GM19043 (cell line): ENCODE results near the gene SCRG1.

Experiments
- ATAC-seq: cut with Tn5 transposase; IDR thresholded peaks from one replicate; pipeline ENCODE4 v1.9.1; 2021; ENCODE audit warnings: low read depth; ENCODE audit not compliant: unreplicated experiment

Gene SCRG1

GRCh38 chr4:173413036-173413435, 14.1 kb upstream of the SCRG1 start:
- no peak for ATAC-seq

DNA sequence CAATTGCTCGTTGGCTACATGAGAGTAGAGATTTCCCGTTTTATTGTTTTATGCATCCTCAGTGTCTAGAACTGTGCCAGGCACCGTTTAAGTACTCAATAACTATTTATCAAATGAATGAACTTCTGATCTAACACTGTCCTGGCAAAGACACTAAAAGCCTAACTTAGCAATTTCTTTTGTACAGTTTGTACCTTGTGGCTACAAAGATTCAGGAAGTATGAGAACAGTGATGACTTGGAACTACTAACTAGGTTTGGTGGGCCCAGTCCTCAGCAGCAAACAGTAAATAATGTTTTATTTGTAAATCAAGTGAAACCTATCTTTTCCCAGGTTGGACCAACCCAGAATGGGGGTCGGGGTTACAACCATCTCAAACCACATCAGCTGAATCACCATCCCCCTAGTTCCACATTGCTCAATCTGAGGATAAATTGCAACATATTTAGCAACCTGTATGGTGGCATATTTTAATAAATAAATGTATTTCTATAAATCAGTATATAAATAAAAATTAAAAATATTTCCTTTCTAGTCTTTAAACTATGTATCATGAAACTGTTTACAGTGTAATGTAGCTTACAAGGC, 12.3 kb upstream of the SCRG1 start:
- ATAC-seq: no peak

DNA sequence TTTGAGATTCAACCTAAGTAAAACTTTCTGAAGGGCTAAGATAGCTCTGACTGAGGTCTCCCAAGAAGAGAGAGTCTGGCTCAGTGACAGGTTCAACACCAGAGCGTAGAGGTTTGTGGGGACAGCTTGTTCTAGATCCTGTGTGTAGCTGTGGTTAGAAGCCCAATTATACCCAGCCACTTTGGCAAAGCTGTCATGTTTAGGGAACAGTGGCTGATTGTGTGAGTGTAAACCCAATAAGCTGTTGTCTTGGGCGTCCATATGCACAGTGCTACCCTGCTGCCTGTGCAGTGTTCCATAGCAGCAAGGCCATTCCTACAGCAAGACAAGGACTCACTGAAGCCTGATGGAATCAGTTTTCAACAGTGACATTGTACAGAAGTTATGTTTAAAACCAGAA, 11.2 kb upstream of the SCRG1 start:
- no peak for ATAC-seq

DNA sequence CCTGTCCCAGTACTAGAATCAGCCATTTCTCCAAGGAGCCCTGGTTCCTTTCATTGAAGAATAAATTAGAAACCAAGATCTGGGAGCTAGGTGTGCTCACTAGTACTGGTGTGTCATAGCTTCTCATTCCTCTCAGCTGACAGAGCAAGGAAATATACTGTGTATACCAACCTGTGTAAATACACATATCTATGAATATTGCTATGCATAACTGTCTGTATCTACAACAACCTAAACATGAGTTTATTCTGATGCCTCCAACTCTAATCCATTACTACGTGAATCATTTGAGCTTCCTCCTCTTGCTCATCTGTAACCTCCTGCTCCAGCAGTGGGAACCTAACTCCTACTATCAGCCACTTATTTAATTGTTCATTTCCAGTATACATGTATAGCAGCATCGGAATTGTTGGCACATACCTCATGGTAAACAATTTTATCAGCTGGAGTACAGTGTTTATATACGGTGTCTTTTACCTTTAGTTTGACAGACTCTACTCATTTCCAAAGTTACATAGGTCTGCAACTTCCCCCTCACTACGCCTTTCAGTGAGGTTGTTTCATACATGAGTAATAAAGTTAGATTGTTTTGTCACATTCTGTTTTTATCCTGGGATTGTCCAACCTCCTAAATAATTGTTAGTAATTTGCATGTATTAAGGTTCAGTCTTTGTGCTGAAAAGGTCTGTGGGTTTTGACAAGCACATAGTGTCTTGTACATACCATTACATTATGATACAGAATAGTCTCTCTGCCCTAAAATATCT, 7.1 kb upstream of the SCRG1 start:
- no peak for ATAC-seq

DNA sequence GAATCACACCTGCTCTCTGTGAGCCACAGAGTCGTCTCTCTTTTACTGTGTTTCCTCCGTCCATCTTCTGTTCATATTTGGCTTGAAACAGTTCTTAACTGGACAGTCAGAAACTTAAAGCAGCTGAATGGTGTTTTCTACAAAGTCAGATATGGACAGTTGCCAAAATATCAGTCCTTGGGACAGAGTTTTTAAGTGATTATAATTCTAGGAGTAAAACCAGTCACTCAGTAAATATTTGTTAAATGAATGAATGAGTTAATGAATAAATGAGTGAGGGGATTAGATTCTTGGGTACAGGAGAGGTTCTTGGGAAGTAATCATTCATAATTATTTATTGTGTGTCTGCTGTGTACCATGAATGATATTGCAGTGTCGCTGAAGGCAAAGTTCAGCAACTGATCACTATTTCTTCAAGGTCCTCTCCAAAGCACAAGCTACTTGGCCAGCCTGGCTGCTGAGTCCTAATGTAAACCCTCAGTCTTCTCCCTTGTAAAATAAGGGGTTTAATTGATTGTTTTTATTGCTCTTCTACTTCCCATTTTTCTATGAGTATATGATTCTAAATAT, 5.5 kb upstream of the SCRG1 start:
- ATAC-seq: no peak

GRCh38 chr4:173403051-173403450, 4.1 kb upstream of the SCRG1 start:
- no peak for ATAC-seq

DNA sequence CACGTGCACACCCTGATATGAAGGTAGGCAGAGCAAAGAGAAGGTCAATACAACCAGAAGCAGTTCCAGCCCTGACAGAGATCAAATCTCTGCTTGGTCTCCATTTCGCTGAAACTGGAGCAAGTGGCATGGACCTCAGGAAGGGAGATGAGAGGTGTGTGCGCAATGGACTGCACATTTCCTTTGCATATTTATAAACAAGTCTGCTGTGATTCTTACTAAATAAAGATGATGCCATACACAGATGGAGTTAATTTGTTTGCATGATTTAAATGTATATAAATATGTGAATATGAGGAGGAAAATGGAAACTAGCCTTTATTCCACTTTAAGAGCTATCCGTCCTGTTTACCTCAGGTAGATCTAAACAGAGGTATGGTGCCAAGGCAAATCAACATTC, 2.1 kb upstream of the SCRG1 start:
- ATAC-seq: no peak

- ATAC-seq: no peak
Measured at GRCh38 chr4:173398220-173398619, 696 bp downstream of the SCRG1 start.

DNA sequence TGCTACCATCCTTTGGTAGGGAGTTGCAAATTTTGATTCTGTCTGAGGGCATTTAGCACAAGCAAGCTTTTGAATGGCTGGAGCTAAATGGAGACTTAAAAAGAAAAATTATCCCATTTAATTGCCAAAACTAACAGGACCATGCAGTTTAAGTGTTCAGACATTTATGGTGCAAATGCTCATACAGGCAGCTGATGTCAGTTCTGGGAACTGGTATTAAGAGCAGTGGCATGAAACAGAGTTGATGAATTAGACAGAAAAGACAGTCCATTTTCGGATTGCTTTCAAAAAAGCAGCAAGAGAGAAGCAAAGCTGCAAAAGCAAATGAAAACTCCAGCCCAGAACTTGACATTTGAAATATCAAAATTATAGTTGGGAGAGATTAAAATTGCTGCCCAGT, 1.3 kb downstream of the SCRG1 start:
- ATAC-seq: no peak

DNA sequence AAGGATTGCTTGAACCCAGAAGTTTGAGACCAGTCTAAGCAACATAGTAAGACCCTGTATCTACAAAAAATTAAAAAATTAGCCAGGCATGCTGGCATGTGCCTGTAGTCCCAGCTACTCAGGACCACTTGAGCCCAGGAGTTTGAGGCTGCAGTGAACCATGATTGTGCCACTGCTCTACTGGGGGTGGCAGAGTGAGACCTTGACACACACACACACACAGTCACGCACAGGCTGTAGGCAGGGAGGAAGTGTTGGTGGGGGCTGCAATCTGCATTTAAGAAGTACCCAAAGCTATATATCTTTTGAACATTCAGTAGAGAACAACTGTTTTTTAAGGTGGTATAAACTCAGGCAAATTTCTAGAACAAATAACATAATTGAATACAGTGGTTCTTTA, 7.2 kb downstream of the SCRG1 start:
- ATAC-seq: no peak

DNA sequence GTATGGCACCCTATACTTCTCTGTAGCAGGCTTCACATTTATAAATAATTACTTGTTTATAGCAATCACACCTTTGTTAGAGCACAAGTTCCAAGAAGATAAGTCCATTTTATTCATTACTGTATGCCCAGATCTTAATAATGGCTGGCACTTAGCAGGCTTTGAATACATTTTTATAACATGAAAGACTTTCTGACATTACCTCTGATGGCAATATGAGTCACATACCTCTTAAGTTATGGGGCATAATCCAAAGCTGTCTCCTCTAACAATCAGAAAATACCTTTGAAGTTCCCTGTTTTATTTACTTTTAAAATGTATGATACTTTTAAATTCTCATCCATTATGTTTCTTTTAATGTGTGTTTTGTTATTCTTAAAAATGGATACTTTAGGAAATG, 12.2 kb downstream of the SCRG1 start:
- ATAC-seq: no peak

GRCh38 chr4:173382349-173382748, 16.6 kb downstream of the SCRG1 start:
- no peak for ATAC-seq

DNA sequence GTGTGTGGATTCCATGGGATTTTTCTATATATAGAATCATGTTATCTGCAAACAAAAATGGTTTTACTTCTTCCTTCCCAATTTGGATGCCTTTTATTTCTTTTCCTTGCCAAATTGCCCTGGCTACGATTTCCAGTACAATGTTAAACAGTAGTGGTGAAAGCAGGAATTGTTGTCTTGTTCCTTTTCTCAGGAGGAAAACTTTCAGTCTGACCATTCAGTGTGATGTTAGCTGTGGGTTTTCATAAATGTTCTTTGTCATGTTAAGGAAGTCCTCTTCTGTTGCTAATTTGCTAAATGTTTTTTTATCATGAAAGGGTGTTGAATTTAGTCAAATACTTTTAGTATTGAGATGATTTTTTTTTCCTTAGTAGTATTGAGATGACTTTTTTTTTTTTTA, 17.3 kb downstream of the SCRG1 start:
- ATAC-seq: no peak

GRCh38 chr4:173380987-173381386, 17.9 kb downstream of the SCRG1 start:
- no peak for ATAC-seq

DNA sequence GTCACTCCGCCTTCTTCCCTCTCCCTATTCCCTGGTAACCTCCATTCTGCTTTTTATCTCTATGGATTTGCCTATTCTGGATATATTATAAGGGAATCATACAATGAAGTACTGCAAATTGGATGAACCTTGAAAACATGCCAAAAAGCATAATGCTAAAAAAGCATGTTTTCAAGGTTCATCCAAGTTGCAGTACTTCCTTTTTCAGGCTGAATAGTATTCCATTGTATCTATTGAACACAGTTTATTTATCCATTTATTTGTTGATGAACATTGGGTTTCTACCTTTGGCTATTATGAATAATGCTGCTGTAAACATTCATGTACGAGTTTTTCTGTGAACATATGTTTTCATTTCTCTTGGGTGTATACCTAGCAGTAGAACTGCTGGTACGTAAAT, 19.0 kb downstream of the SCRG1 start:
- no peak for ATAC-seq

DNA sequence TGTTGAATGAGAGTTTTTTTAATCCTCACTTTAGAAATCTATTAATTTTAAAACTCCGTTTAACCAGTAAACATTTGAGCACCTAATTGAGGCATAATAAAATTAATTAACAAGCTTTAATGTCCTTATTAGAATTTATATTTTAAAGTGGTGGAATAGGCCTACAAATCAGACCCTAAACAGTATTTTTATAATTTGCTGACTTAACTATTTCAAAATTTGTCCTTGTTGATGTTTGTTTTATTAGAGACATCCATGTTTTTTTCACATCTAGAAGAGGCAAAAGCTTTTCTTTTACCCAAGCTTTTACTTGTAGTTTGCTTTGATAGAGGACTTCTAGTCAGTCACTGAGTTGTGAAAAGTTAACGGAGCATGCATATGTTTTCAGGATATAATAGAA, 24.3 kb downstream of the SCRG1 start:
- ATAC-seq: no peak

DNA sequence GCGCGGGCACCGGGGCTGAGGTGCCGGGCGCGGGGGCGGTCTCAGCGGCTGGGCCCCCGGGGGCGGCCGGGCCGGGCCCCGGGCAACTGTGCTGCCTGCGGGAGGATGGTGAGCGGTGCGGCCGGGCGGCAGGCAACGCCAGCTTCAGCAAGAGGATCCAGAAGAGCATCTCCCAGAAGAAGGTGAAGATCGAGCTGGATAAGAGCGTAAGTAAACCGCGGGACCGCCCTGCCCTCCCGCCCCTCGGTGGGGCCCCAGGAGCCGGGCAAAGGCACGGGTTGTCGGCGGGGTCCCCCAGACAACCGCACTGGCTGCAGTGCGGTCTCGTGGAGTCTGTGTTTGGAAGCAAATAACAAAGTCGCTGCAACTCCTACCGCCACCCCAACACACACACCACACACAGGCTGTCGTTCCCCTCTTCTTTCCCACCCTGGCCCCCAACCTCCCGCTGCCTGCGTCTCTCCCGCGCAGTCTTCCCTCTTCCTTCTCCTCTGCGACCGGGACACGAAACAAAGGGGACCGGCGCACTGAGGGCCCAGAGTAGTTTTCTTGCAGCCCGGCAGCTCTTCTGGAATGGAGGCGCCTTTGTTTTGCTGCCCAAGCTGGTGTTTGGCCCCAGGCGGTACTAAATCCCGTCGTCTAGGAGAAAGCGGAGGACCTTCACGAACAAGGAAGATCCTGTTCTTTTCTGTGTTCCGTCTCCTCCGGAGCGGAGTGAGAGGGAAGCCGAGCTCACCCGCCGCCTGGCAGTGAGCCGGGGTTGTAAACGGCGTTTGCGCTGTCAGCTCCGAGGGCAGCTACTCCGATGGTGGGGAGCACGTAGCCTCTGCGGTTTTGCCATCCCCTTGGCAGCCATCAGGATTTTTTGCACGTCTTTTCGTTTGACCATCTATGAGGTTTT, 27.4 kb downstream of the SCRG1 start:
- ATAC-seq: peak; percentile 2

DNA sequence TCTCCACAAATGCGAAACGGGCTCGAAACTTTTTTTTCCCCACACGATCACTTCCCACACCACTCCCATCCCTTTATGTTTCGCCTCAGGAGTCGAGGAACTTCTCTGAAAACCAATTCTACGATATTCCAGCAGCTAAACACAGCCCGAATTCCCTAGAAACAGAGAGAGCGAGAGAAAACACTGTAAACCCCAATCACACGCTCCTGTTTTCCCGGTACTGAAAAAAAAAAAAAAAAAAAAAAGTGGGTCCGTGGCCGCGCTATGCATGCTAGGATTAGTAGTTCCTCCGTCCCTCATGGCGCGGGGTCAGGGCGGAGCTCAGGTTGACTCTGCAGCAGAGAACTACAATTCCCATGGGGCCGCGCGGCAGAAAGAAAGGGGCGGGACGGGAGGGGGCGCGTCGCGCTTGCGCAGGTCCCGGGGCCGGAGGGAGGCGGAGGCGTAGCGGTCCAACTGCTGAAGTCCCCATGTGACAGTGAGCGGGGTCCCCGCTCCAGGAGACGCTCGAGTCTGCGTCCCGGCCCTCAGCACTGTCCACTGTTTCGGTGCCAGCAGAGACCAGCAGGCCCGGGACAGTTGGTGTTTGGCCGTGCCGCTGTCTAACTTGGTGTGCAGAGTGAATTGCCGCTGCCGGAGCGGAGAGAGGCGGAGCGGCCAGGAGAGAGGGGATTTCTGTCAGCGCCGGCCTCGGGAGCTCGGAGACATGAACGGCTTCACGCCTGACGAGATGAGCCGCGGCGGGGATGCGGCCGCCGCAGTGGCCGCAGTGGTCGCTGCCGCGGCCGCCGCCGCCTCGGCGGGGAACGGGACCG, 28.2 kb downstream of the SCRG1 start, which contains the start of gene SAP30:
Gene SAP30 (plus strand): TSS at position 478 of the 815 bp plus-strand sequence. CDS start 229 bp downstream, at position 707.
- peak; percentile 61 for ATAC-seq

GRCh38 chr4:173370130-173370476, 28.8 kb downstream of the SCRG1 start:
- ATAC-seq: peak; percentile 0

GRCh38 chr4:173367946-173368345, 31.0 kb downstream of the SCRG1 start:
- ATAC-seq: no peak
